Stimulated activated naive CD4-positive, alpha-beta T cell (primary cell): Measurements from ENCODE around the gene SHFL.

Experiments used
- DNase-seq, 6 experiments: peaks; one replicate each; lab custom pipeline; 2025; lab: John Stamatoyannopoulos, UW

The SHFL gene

GRCh38 chr19:10109528-10109927, 23.4 kb downstream of the SHFL start:
- DNase-seq: no peak

DNA sequence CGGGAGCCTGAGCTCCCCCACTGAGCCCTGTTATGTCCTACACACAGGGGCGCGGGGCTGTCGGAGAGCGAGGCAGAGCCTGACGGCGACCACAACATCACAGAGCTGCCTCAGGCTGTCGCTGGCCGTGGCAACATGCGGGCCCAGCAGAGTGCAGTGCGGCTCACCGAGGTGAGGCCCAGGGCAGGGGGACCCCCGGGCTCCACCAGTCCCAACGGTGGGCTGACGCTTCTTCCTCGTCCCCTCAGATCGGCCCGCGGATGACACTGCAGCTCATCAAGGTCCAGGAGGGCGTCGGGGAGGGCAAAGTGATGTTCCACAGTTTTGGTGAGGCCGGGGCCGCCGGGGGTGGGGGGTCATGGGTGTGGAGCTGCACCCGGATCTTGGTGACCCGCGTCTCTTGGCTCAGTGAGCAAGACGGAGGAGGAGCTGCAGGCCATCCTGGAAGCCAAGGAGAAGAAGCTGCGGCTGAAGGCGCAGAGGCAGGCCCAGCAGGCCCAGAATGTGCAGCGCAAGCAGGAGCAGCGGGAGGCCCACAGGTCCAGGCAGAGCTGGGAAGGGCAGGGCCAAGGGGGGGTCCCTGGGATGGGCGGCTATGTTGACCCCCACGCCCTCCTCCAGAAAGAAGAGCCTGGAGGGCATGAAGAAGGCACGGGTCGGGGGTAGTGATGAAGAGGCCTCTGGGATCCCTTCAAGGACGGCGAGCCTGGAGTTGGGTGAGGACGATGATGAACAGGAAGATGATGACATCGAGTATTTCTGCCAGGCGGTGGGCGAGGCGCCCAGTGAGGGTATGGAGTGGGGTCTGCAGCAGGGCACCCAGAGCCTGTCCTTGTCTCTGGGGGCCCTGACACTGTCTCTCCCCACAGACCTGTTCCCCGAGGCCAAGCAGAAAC, 24.2 kb downstream of the SHFL start:
- no peak for DNase-seq

DNA sequence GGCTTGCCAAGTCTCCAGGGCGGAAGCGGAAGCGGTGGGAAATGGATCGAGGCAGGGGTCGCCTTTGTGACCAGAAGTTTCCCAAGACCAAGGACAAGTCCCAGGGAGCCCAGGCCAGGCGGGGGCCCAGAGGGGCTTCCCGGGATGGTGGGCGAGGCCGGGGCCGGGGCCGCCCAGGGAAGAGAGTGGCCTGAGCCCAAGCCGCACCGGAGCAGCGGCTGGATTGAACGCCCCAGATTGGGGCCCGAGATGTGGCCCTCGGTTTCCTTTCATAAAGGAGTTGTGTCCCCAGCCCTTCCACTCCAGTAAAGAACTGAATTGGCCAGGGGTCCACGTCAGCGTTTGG, 24.8 kb downstream of the SHFL start:
- no peak for DNase-seq

DNA sequence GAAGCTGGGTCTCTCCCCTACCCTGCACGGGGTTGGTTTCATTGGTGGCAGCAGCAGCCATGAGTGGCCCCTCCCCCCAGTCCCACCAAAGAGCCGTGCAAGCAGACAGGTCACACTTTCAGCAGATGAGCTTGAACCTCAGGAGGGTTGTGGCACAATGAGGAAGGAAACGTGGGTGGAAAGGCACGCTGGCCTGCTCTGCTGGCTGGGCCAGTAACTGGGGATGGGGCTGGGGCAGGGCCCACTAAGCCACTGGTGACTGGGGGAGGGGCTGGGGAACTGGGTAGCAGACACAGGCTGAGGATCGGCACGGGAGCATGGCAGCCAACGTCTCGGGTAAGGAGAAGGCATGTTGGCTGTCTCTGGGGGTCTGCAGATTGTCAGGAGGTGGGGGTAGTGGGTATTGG, 25.3 kb downstream of the SHFL start, which contains the start of gene P2RY11:
P2RY11 (plus strand) TSS at position 289 of the 407 bp plus-strand sequence; CDS start at position 318, 29 bp downstream.
- no peak for DNase-seq

GRCh38 chr19:10112037-10112761, 26.1 kb downstream of the SHFL start:
- no peak for DNase-seq

DNA sequence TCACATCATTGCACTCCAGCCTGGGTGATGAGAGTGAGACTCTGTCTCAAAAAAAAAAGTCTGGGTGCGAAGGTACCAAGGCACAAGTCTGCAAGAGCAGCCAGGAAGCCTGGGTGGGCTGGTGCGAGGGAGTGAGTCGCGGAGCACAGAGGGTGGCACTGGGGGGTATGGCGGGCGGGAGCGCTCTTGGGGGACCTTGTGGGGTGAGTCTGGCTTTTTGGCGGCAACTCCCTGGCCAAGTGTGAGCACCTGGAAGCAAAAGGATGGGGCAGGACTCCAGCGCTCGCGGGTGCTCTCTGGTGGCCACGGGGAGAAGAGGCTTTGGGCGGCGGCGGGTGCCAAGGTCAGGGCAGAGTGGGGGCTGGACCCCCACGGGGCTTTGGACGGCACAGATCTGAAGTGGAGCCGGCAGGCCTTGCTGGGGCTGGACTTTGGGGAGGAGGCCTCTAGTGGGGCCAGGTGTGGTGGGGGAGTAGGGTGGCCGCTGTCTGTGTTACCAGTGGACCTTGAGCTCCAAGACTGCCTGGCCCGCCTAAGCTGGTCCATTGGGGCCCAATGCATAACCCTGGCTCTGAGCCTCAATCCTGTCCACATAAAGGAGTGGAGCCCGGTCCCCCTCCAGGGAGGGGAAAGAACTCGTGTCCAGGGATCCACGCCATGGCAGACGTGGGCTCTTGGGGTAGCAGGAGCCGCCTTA, 26.9 kb downstream of the SHFL start:
- peak in 5 of 6 experiments; percentile 38 to 50 (median 46) for DNase-seq

DNA sequence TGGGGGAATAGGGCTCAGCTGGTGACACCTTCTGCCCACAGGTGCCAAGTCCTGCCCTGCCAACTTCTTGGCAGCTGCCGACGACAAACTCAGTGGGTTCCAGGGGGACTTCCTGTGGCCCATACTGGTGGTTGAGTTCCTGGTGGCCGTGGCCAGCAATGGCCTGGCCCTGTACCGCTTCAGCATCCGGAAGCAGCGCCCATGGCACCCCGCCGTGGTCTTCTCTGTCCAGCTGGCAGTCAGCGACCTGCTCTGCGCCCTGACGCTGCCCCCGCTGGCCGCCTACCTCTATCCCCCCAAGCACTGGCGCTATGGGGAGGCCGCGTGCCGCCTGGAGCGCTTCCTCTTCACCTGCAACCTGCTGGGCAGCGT, 27.5 kb downstream of the SHFL start:
- DNase-seq: no peak

DNA sequence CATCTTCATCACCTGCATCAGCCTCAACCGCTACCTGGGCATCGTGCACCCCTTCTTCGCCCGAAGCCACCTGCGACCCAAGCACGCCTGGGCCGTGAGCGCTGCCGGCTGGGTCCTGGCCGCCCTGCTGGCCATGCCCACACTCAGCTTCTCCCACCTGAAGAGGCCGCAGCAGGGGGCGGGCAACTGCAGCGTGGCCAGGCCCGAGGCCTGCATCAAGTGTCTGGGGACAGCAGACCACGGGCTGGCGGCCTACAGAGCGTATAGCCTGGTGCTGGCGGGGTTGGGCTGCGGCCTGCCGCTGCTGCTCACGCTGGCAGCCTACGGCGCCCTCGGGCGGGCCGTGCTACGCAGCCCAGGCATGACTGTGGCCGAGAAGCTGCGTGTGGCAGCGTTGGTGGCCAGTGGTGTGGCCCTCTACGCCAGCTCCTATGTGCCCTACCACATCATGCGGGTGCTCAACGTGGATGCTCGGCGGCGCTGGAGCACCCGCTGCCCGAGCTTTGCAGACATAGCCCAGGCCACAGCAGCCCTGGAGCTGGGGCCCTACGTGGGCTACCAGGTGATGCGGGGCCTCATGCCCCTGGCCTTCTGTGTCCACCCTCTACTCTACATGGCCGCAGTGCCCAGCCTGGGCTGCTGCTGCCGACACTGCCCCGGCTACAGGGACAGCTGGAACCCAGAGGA, 28.0 kb downstream of the SHFL start:
- DNase-seq: no peak

DNA sequence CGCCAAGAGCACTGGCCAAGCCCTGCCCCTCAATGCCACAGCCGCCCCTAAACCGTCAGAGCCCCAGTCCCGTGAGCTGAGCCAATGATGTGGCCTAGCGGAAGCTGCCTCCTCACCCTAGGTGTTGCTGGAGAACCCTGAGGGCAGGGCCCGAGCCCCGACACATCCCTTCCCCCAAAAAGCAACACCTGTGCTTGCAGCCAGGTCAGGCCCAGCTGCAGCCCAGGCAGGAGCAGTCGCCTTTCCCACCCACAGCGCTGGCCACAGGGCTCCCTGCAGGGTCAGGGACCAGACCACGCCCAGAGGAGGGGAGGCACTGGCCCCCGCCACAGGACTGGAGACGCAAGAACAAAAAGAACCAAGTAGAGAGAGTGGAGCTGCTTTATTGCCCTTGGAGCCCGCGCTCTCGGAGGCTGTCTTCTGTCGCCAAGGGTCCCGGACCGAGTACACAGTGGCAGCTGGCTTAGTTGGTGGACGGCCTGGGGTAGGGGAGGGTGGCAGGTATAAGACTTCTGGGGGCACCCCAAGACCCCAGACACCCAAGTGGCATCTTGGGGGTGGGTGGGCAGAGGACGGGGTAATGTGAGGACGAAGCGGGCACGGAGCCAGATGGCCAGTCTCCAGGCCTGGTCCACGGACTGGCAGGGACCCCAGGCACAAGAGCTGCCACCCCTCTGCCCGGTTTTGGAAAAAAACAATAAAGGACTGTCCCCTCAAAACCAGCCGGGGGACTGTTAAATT, 28.7 kb downstream of the SHFL start:
- no peak for DNase-seq

DNA sequence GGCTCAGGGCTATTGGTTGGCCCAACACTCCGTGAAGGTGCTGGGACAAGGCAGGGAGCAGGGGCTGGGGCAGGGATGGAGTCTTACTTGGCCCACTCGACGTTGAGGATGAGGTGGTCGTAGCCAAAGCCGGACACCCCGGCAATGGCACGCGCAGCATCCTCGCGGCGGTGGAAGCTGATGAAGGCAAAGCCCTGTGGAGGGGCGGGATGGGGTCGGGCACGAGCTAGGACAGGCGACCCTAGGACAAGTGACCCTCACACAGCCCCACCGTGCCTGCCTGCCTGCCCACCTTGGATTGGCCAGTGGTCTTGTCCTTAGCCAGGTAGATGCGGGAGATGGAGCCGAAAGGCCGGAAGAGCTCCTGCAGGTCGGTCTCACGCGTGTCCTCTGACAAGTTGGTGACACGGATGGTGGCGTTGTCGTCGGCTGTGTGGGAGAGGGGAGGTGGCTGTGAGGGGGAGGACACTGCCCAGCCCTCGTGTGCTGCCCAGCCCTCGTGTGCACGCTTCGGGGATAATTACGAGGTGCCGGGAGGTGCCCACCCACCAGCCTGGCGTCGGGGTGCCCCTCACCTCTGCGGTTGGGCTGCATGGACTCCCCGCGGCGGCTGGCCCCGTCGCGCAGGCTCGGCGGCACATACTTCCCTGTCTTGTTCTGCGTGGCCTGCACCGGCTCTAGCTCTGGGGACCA, 29.4 kb downstream of the SHFL start:
- DNase-seq: no peak

GRCh38 chr19:10116085-10116865, 30.2 kb downstream of the SHFL start:
- no peak for DNase-seq

GRCh38 chr19:10116866-10117616, 30.9 kb downstream of the SHFL start:
- no peak for DNase-seq

- no peak for DNase-seq
These were observed 32.8 kb downstream of the SHFL start for GRCh38 chr19:10118960-10119359.

- DNase-seq: no peak
These were observed 34.5 kb downstream of the SHFL start for GRCh38 chr19:10120538-10121189.

GRCh38 chr19:10122045-10122444, 35.9 kb downstream of the SHFL start:
- no peak for DNase-seq

- no peak for DNase-seq
These were observed 38.3 kb downstream of the SHFL start for GRCh38 chr19:10124429-10124828.

- no peak for DNase-seq
These were observed 40.1 kb downstream of the SHFL start for GRCh38 chr19:10126213-10126639.

GRCh38 chr19:10132905-10133304, 46.8 kb downstream of the SHFL start:
- no peak for DNase-seq

DNA sequence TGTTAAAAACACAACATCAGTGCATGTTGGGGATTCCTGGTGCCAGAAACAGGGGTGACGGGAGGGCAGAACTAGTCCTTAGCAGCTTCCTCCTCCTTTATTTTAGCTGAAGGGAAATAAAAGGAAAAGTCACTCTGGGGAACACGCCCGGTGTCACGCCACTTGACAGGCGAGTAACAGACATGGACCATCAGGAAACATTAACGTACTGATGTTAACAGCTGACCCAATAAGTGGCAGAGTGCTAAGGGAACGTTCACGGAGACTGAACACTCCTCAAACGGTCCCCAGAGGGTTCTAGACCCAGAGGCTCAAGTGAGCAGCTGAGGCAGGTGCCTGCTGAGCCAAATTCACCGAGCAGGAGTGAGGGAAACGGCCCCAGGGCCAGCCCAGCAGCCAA, 47.5 kb downstream of the SHFL start:
- DNase-seq: no peak
